Colonic mucosa (tissue), 4 donors: Measurements from ENCODE around the gene SLC9A9. TPM values are rescaled to one million over a fixed set of nuclear protein-coding genes. Genes with fewer than 3 reads are reported as not detected.

Experiments used
- DNase-seq: peaks from one replicate; pipeline ENCODE4 v3.0.0-alpha.2; 2020
- H3K27ac ChIP-seq: fragments of 200-600 bp; one replicate; pipeline ENCODE4 v1.8.0; 2021
- H3K27me3 ChIP-seq: fragments of 200-600 bp; one replicate; pipeline ENCODE4 v1.8.0; 2021
- H3K36me3 ChIP-seq: fragments of 200-600 bp; one replicate; pipeline ENCODE4 v1.8.0; 2021
- H3K4me1 ChIP-seq: fragments of 200-600 bp; one replicate; pipeline ENCODE4 v1.8.0; 2021; ENCODE audit warnings: mild to moderate bottlenecking
- H3K4me3 ChIP-seq: fragments of 200-600 bp; one replicate; pipeline ENCODE4 v1.8.0; 2021
- H3K9ac ChIP-seq, 2 donors: one replicate each; pipeline ENCODE4 v1.7.0; 2013; ENCODE audit warnings: control low read depth in 2 of 2, low read depth in 2 of 2, low read length in 2 of 2
- H3K9me3 ChIP-seq: fragments of 200-600 bp; one replicate; pipeline ENCODE4 v1.8.0; 2021
- CTCF ChIP-seq: fragments of 200-600 bp; IDR thresholded peaks from one replicate; pipeline ENCODE4 v1.8.0; 2022; ENCODE audit warnings: antibody characterized with exemption, mild to moderate bottlenecking
- intact Hi-C: fragments of 100-400 bp; cut with DNase I; formaldehyde crosslinking; loops from one replicate; pipeline ENCODE4 v1.14.1; 2022
- total RNA-seq, 2 donors: library from RNA; stranded (reverse); fragmentation: NEBNext Ultra II Directional in 1 of 2; extraction: Animal tissue kit (Norgen Biotek cat#: 25700) in 1 of 2; gene quantifications; one replicate each; pipeline ENCODE4 v1.2.1, GENCODE V29; 2021
- donor health status: healthy.
- donor health status: DM: no; HTN: no; CAD: no.
- donor health status: DM: no; HTN: no; CAD: no.

Gene SLC9A9
- total RNA-seq, 2 donors from 2014 or later: 2.5 to 6.5 TPM

- Histone ChIP-seq H3K36me3 (no peaks in the 10 kb centered on the region), H3K27me3 (no peaks in the 10 kb centered on the region), H3K27ac (no peak overlapping the region), H3K4me1 (peaks cover 3% of the 10 kb centered on the region), H3K4me3 (no peak overlapping the region), H3K9me3 (no peaks in the 10 kb centered on the region), H3K9ac (no peak overlapping the region)
- TF ChIP-seq CTCF: no peak
- intact Hi-C loops: no loop called here
- DNase-seq: no peak
These were observed 538.6 kb downstream of the SLC9A9 start for GRCh38 chr3:143309705-143310104.

GRCh38 chr3:143307613-143308183, 540.6 kb downstream of the SLC9A9 start:
- Histone ChIP-seq H3K4me1 (peaks cover 3% of the 10 kb centered on the region), H3K4me3 (no peak overlapping the region), H3K9ac (no peak overlapping the region), H3K27ac (no peak overlapping the region), H3K27me3 (no peaks in the 10 kb centered on the region), H3K9me3 (no peaks in the 10 kb centered on the region), H3K36me3 (no peaks in the 10 kb centered on the region)
- TF ChIP-seq CTCF: no peak
- intact Hi-C loops: no loop called here
- DNase-seq: no peak

GRCh38 chr3:143306407-143306806, 541.9 kb downstream of the SLC9A9 start:
- peak; percentile 77 for DNase-seq
- Histone ChIP-seq H3K9ac (no peak overlapping the region), H3K36me3 (no peaks in the 10 kb centered on the region), H3K27me3 (no peaks in the 10 kb centered on the region), H3K4me3 (no peak overlapping the region), H3K27ac (no peak overlapping the region), H3K4me1 (peaks cover 3% of the 10 kb centered on the region), H3K9me3 (no peaks in the 10 kb centered on the region)
- TF ChIP-seq CTCF: no peak
- intact Hi-C loops: no loop called here

- H3K36me3 ChIP-seq: no peaks in the 10 kb centered on the region
- intact Hi-C loops: no loop called here
- no peak overlapping the region for H3K4me3 ChIP-seq
- no peak overlapping the region for H3K27ac ChIP-seq
- H3K9ac ChIP-seq: no peak overlapping the region
- no peak for TF ChIP-seq CTCF
- no peaks in the 10 kb centered on the region for H3K9me3 ChIP-seq
- no peaks in the 10 kb centered on the region for H3K27me3 ChIP-seq
- peak; percentile 20 for DNase-seq
- peaks cover 3% of the 10 kb centered on the region for H3K4me1 ChIP-seq
These were observed 545.6 kb downstream of the SLC9A9 start for GRCh38 chr3:143302638-143303171.

- TF ChIP-seq CTCF: no peak
- Histone ChIP-seq H3K9ac (no peak overlapping the region), H3K27ac (no peak overlapping the region), H3K4me1 (peaks cover 3% of the 10 kb centered on the region), H3K27me3 (no peaks in the 10 kb centered on the region), H3K36me3 (no peaks in the 10 kb centered on the region), H3K4me3 (no peak overlapping the region), H3K9me3 (no peaks in the 10 kb centered on the region)
- intact Hi-C loops: no loop called here
- DNase-seq: no peak
These were observed 547.0 kb downstream of the SLC9A9 start for GRCh38 chr3:143301031-143301901.
